ENCODE measurements around the gene SPHKAP. TPM values are rescaled to one million over a fixed set of nuclear protein-coding genes. Genes with fewer than 3 reads are reported as not detected.
A peak's percentile ranks its signal among the peaks of the same experiment; 100 is the strongest.
"Not testable (repeated sequence)": the region's sequence is repeated elsewhere in the genome, so short reads cannot be mapped to it uniquely, and the experiment has no call there.

The SPHKAP gene
- total RNA-seq, 6 donors from 2014 or later = not detected

GRCh38 chr2:227942021-227942420 lies 239.5 kb downstream of the SPHKAP start:
- DNase-seq (no peak), ATAC-seq (ENCODE audit: low FRiP score in 2 of 2) (no peak)
- no peaks in the 10 kb centered on the region for H3K9me3 ChIP-seq
- no peaks in the 10 kb centered on the region for H3K4me1 ChIP-seq
- no peaks in the 10 kb centered on the region for H3K36me3 ChIP-seq
- H3K27ac ChIP-seq = no peak overlapping the region
- no peak for TF ChIP-seq POLR2AphosphoS5 (IDR thresholded peaks at IDR 0.05)
- no peak for TF ChIP-seq EP300 (IDR thresholded peaks at IDR 0.05)
- no peak for TF ChIP-seq POLR2A (IDR thresholded peaks at IDR 0.05)
- TF ChIP-seq, protein P1, sequence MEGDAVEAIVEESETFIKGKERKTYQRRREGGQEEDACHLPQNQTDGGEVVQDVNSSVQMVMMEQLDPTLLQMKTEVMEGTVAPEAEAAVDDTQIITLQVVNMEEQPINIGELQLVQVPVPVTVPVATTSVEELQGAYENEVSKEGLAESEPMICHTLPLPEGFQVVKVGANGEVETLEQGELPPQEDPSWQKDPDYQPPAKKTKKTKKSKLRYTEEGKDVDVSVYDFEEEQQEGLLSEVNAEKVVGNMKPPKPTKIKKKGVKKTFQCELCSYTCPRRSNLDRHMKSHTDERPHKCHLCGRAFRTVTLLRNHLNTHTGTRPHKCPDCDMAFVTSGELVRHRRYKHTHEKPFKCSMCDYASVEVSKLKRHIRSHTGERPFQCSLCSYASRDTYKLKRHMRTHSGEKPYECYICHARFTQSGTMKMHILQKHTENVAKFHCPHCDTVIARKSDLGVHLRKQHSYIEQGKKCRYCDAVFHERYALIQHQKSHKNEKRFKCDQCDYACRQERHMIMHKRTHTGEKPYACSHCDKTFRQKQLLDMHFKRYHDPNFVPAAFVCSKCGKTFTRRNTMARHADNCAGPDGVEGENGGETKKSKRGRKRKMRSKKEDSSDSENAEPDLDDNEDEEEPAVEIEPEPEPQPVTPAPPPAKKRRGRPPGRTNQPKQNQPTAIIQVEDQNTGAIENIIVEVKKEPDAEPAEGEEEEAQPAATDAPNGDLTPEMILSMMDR (IDR thresholded peaks at IDR 0.05) = no peak
- WGBS, 2 donors = 73 to 74% methylated on average over 2 of the region's 2 CpGs
- no peaks in the 10 kb centered on the region for H3K27me3 ChIP-seq
- H3K4me3 ChIP-seq = no peak overlapping the region

DNA sequence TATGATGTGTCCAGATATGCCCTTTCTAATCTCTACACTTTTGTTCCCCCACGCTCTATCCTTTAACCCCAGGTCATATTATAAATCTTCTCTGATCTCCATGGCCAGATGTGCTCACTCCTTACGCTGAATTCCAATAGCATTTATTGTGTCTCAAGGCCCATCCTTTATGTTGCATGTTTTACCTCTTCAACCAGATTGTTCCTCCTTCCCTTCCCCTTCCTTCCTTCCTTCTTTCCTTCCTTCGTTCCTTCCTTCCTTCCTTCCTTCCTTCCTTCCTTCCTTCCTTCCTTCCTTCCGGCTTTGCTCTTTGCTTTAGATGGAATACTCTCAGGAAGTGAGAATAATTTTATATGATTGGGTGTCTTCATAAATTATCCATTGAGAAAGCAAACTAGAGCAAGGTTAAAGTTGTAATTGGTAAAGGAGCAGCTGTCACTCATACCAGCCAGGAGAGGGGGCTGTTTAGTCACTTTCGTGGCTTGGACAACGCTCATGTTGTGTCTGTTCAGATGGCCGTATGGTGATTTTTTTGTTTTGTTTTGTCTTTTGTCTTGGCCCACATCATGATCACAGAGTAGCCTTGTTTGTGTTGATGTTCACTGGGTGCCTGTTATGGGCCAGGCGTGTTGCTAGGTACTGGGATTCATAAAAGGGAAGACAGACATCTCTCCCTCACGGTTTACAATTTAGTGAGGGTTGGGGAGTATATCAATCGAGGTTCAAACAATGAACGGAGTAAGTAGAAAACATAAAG lies 242.0 kb downstream of the SPHKAP start:
- DNase-seq (no peak), ATAC-seq (ENCODE audit: low FRiP score in 2 of 2) (no peak)
- no peaks in the 10 kb centered on the region for H3K4me1 ChIP-seq
- H3K27me3 ChIP-seq = no peaks in the 10 kb centered on the region
- H3K4me3 ChIP-seq = no peak overlapping the region
- H3K9me3 ChIP-seq = no peaks in the 10 kb centered on the region
- 55 to 59% methylated on average over 11 of the region's 11 CpGs for WGBS, 2 donors
- H3K36me3 ChIP-seq = no peaks in the 10 kb centered on the region
- TF ChIP-seq POLR2A (IDR thresholded peaks at IDR 0.05) = no peak
- TF ChIP-seq EP300 (IDR thresholded peaks at IDR 0.05) = no peak
- TF ChIP-seq, protein P1 (IDR thresholded peaks at IDR 0.05) = peak in 1 of 6 experiments; percentile 19
- H3K27ac ChIP-seq = no peak overlapping the region

DNA sequence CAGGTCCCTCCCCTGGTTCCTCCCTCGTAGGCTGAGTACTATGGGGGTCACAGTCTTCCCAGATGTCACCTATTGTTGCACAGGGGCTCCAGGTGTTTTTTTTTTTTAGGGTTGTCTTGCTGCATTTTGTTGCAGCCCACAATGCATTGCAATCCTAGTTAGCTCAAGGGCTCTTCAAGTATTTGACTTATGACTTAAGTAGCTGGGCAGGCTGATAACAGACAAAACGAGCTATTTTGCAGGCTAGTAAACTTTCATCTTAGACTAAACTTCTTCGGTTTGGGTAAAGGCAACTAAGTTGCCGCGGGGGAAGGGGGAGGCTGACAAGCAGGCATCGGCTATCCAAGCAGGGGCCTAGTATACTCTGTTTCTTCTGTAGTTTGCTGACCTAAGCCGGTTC lies 245.2 kb downstream of the SPHKAP start:
- not testable (repeated sequence) for H3K27ac ChIP-seq; H3K9me3 ChIP-seq; H3K27me3 ChIP-seq; H3K4me1 ChIP-seq; H3K36me3 ChIP-seq; H3K4me3 ChIP-seq; ATAC-seq (ENCODE audit: low FRiP score in 2 of 2); DNase-seq
- WGBS, 2 donors = 65 to 68% methylated on average over 7 of the region's 7 CpGs

- Histone ChIP-seq H3K36me3 (no peaks in the 10 kb centered on the region), H3K4me1 (no peaks in the 10 kb centered on the region), H3K4me3 (no peak overlapping the region), H3K9me3 (no peaks in the 10 kb centered on the region), H3K27ac (no peak overlapping the region), H3K27me3 (no peaks in the 10 kb centered on the region)
- no peak for DNase-seq
- WGBS, 2 donors = 97 to 100% methylated on average over 1 of the region's 1 CpG
- TF ChIP-seq EP300 (IDR thresholded peaks at IDR 0.05) = no peak
- TF ChIP-seq POLR2A (IDR thresholded peaks at IDR 0.05) = no peak
- no peak for TF ChIP-seq POLR2AphosphoS5 (IDR thresholded peaks at IDR 0.05)
- TF ChIP-seq, protein P1 (IDR thresholded peaks at IDR 0.05) = no peak
- ATAC-seq (ENCODE audit: low FRiP score in 2 of 2) = no peak
Measured at GRCh38 chr2:227933884-227934283, 247.6 kb downstream of the SPHKAP start.

DNA sequence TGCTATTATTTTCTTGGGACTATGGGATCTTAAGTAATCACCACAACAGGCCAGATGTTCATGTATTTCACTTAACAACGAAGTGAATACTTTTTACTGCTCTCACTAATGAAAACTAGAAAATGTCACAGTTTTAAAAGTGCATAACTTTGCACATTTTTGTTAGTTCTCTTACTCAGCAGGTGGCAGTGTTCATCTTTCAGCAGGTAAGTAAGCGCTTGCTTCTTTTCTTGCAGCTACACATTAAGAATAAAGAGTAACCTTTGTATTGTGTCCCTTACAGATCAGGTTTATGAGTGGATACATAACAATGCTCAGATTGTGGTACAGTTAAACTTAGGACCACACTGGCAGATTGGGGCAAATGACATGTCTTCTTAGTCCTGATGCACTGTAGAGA lies 249.1 kb downstream of the SPHKAP start:
- WGBS, 2 donors = 75 to 81% methylated on average over 2 of the region's 2 CpGs
- no peak for DNase-seq
- TF ChIP-seq POLR2AphosphoS5 (IDR thresholded peaks at IDR 0.05) (no peak), POLR2A (IDR thresholded peaks at IDR 0.05) (no peak), EP300 (IDR thresholded peaks at IDR 0.05) (no peak)
- TF ChIP-seq, protein P1 (IDR thresholded peaks at IDR 0.05) = no peak
- Histone ChIP-seq H3K9me3 (peaks cover 0 to 11% (median 2%) of the 10 kb centered on the region in 4 donors), H3K4me3 (no peak overlapping the region), H3K36me3 (no peaks in the 10 kb centered on the region), H3K27me3 (no peaks in the 10 kb centered on the region), H3K4me1 (no peaks in the 10 kb centered on the region), H3K27ac (no peak overlapping the region)
- no peak for ATAC-seq (ENCODE audit: low FRiP score in 2 of 2)
